Limb (tissue), 2 donors: ENCODE measurements around the gene EMB.
"Not testable (repeated sequence)": the region's sequence is repeated elsewhere in the genome, so short reads cannot be mapped to it uniquely, and the experiment has no call there.

Experiments
- DNase-seq, 2 donors: peaks; one replicate each; pipeline ENCODE4 v3.0.0-alpha.2; 2016; ENCODE audit errors: extremely low spot score in 2 of 2

EMB gene

DNA sequence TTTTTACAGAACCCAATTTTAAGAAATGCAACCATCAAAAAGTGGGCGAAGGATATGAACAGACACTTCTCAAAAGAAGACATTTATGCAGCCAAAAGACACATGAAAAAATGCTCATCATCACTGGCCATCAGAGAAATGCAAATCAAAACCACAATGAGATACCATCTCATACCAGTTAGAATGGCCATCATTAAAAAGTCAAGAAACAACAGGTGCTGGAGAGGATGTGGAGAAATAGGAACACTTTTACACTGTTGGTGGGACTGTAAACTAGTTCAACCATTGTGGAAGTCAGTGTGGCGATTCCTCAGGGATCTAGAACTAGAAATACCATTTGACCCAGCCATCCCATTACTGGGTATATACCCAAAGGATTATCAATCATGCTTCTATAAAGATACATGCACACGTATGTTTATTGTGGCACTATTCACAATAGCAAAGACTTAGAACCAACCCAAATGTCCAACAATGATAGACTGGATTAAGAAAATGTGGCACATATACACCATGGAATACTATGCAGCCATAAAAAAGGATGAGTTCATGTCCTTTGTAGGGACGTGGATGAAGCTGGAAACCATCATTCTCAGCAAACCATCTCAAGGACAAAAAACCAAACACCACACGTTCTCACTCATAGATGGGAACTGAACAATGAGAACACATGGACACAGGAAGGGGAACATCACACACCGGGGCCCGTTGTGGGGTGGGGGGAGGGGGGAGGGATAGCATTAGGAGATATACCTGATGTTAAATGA is 19.7 kb downstream of the EMB start:
- not testable (repeated sequence) for DNase-seq

GRCh38 chr5:50420343-50420935 is 20.6 kb downstream of the EMB start:
- DNase-seq, result no peak

- not testable (repeated sequence) for DNase-seq
Measured at GRCh38 chr5:50419656-50420055, 21.4 kb downstream of the EMB start.

- not testable (repeated sequence) for DNase-seq
Measured at GRCh38 chr5:50416637-50417036, 24.5 kb downstream of the EMB start.

GRCh38 chr5:50415912-50416311 is 25.2 kb downstream of the EMB start:
- no peak for DNase-seq

GRCh38 chr5:50410932-50411331 is 30.2 kb downstream of the EMB start:
- DNase-seq, result not testable (repeated sequence)

- DNase-seq, result no peak
Measured at GRCh38 chr5:50406877-50407276, 34.2 kb downstream of the EMB start.

- DNase-seq, result peak in 1 of 2 donors; percentile 13
Measured at GRCh38 chr5:50401336-50401735, 39.8 kb downstream of the EMB start.

DNA sequence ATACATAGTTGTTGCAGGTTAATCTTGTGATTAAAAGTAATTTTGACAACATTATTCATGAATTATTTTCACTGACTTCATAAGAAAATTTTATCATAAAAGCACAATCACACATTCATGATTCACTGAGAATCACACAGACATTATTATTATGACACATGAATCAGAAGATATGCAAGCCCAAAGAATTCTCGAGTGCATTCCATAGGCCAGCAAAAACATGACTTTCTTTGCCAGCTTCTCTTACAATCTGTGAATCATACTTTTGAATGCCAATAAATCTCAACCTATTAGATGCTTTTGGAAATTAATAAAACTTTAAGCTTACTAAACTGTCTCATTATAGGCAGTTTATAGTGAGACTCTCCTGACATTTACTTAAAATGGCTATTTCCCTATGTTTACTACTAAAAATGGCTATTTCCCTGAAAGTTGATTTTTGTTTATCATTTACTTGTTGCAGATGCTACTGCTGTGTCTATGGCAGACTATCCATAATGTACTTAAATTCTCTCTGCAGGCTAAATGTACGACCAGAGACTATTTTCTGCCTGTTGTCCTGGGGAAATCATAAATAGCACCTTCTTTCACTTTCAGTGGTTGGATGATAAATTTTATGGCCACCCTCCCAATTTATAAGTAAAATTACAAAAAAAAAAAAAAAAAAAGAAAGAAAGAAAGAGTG is 47.0 kb downstream of the EMB start:
- DNase-seq, result not testable (repeated sequence)

GRCh38 chr5:50392289-50392688 is 48.8 kb downstream of the EMB start:
- DNase-seq, result not testable (repeated sequence)

GRCh38 chr5:50384381-50384780 is 56.7 kb downstream of the EMB start:
- DNase-seq, result not testable (repeated sequence)

DNA sequence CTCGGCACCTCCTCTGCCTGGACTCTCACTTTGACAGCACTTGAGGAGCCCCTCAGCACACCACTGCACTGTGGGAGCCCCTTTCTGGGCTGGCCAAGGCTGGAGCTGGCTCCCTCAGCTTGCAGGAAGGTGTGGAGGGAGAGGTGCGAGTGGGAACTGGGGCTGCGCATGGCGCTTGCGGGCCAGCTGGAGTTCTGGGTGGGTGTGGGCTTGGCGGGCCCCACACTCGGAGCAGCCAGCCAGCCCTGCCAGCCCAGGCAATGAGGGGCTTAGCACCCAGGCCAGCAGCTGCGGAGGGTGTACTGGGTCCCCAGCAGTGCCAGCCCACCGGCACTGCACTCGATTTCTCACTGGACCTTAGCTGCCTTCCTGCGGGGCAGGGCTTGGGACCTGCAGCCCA is 64.4 kb downstream of the EMB start:
- DNase-seq, result not testable (repeated sequence)

GRCh38 chr5:50369287-50370033 is 71.6 kb downstream of the EMB start:
- not testable (repeated sequence) for DNase-seq

GRCh38 chr5:50365426-50366251 is 75.4 kb downstream of the EMB start:
- no peak for DNase-seq

- not testable (repeated sequence) for DNase-seq
Measured at GRCh38 chr5:50364535-50365309, 76.4 kb downstream of the EMB start.

- no peak for DNase-seq
Measured at GRCh38 chr5:50359187-50359586, 81.9 kb downstream of the EMB start.

DNA sequence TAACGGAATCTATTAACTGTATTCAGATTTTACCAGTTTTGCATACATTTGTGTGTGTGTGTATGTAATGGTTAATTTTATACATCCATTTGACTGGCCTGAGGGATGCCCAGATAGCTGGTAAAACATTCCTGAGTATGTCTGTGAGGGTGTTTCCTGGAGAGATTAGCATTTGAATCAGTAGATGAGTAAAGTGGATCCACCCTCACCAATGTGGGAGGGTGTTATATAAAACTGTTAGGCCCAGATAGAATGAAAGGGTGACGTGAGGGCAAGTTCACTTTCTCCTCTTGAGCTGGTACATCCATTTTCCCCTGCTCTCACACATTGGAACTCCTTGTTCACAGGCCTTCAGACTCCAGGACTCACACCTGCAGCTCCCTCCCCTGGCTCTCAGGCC is 88.7 kb downstream of the EMB start:
- no peak for DNase-seq
